ENCODE data around the gene ARL5A.

The ARL5A gene

GRCh38 chr2:151845884-151846283 is 17.7 kb upstream of the ARL5A start:
- no peak overlapping the region for H3K27ac Mint-ChIP-seq
- no peaks in the 10 kb centered on the region for H3K9me3 Mint-ChIP-seq
- H3K4me1 Mint-ChIP-seq (ENCODE audit: low read depth): peaks cover 2% of the 10 kb centered on the region
- no peaks in the 10 kb centered on the region for H3K36me3 Mint-ChIP-seq (ENCODE audit: low read depth)
- H3K4me3 Mint-ChIP-seq: no peak overlapping the region
- peaks cover 21% of the 10 kb centered on the region for H3K27me3 Mint-ChIP-seq (ENCODE audit: low read depth)

- Mint-ChIP-seq H3K9me3 (no peaks in the 10 kb centered on the region), H3K4me3 (no peak overlapping the region), H3K4me1 (ENCODE audit: low read depth) (peaks cover 2% of the 10 kb centered on the region), H3K27me3 (ENCODE audit: low read depth) (peaks cover 21% of the 10 kb centered on the region), H3K36me3 (ENCODE audit: low read depth) (no peaks in the 10 kb centered on the region), H3K27ac (no peak overlapping the region)
Observed at GRCh38 chr2:151845481-151845880, 17.3 kb upstream of the ARL5A start.

GRCh38 chr2:151844211-151844896 is 16.1 kb upstream of the ARL5A start:
- Mint-ChIP-seq H3K4me1 (ENCODE audit: low read depth) (peaks cover 2% of the 10 kb centered on the region), H3K4me3 (no peak overlapping the region), H3K9me3 (no peaks in the 10 kb centered on the region), H3K27me3 (ENCODE audit: low read depth) (peaks cover 21% of the 10 kb centered on the region), H3K27ac (no peak overlapping the region), H3K36me3 (ENCODE audit: low read depth) (no peaks in the 10 kb centered on the region)

GRCh38 chr2:151843691-151844061 is 15.5 kb upstream of the ARL5A start:
- Mint-ChIP-seq H3K27me3 (ENCODE audit: low read depth) (peaks cover 18% of the 10 kb centered on the region), H3K4me1 (ENCODE audit: low read depth) (peaks cover 2% of the 10 kb centered on the region), H3K9me3 (no peaks in the 10 kb centered on the region), H3K36me3 (ENCODE audit: low read depth) (no peaks in the 10 kb centered on the region), H3K4me3 (no peak overlapping the region), H3K27ac (no peak overlapping the region)

- Mint-ChIP-seq H3K9me3 (no peaks in the 10 kb centered on the region), H3K4me3 (no peak overlapping the region), H3K27ac (no peak overlapping the region), H3K4me1 (ENCODE audit: low read depth) (peaks cover 2% of the 10 kb centered on the region), H3K36me3 (ENCODE audit: low read depth) (no peaks in the 10 kb centered on the region), H3K27me3 (ENCODE audit: low read depth) (peaks cover 14% of the 10 kb centered on the region)
Observed at GRCh38 chr2:151842830-151843690, 14.8 kb upstream of the ARL5A start.

GRCh38 chr2:151841047-151841424 is 12.8 kb upstream of the ARL5A start:
- Mint-ChIP-seq H3K36me3 (ENCODE audit: low read depth) (no peaks in the 10 kb centered on the region), H3K27ac (no peak overlapping the region), H3K4me3 (no peak overlapping the region), H3K9me3 (no peaks in the 10 kb centered on the region), H3K27me3 (ENCODE audit: low read depth) (peaks cover 23% of the 10 kb centered on the region), H3K4me1 (ENCODE audit: low read depth) (peaks cover 2% of the 10 kb centered on the region)

GRCh38 chr2:151840216-151841046 is 12.2 kb upstream of the ARL5A start:
- Mint-ChIP-seq H3K36me3 (ENCODE audit: low read depth) (no peaks in the 10 kb centered on the region), H3K27me3 (ENCODE audit: low read depth) (peaks cover 17% of the 10 kb centered on the region), H3K9me3 (no peaks in the 10 kb centered on the region), H3K4me1 (ENCODE audit: low read depth) (peaks cover 2% of the 10 kb centered on the region), H3K27ac (no peak overlapping the region), H3K4me3 (no peak overlapping the region)

- no peak overlapping the region for H3K27ac Mint-ChIP-seq
- peaks cover 25% of the 10 kb centered on the region for H3K27me3 Mint-ChIP-seq (ENCODE audit: low read depth)
- H3K4me1 Mint-ChIP-seq (ENCODE audit: low read depth): peaks cover under 1% of the 10 kb centered on the region
- no peaks in the 10 kb centered on the region for H3K36me3 Mint-ChIP-seq (ENCODE audit: low read depth)
- no peak overlapping the region for H3K4me3 Mint-ChIP-seq
- H3K9me3 Mint-ChIP-seq: no peaks in the 10 kb centered on the region
Observed at GRCh38 chr2:151837926-151838325, 9.7 kb upstream of the ARL5A start.

GRCh38 chr2:151833984-151834383 is 5.8 kb upstream of the ARL5A start:
- Mint-ChIP-seq H3K27me3 (ENCODE audit: low read depth) (peaks cover 25% of the 10 kb centered on the region), H3K27ac (no peak overlapping the region), H3K4me3 (no peak overlapping the region), H3K36me3 (ENCODE audit: low read depth) (no peaks in the 10 kb centered on the region), H3K4me1 (ENCODE audit: low read depth) (no peaks in the 10 kb centered on the region), H3K9me3 (no peaks in the 10 kb centered on the region)

- peaks cover 2% of the 10 kb centered on the region for H3K36me3 Mint-ChIP-seq (ENCODE audit: low read depth)
- H3K9me3 Mint-ChIP-seq: no peaks in the 10 kb centered on the region
- no peak overlapping the region for H3K4me3 Mint-ChIP-seq
- peaks cover 20% of the 10 kb centered on the region for H3K4me1 Mint-ChIP-seq (ENCODE audit: low read depth)
- H3K27ac Mint-ChIP-seq: no peak overlapping the region
- H3K27me3 Mint-ChIP-seq (ENCODE audit: low read depth): peaks cover 8% of the 10 kb centered on the region
Observed at GRCh38 chr2:151830961-151831360, 2.7 kb upstream of the ARL5A start.

GRCh38 chr2:151828890-151829324 is 686 bp upstream of the ARL5A start:
- Mint-ChIP-seq H3K4me3 (peak overlapping the region; percentile 93), H3K4me1 (ENCODE audit: low read depth) (peaks cover 23% of the 10 kb centered on the region), H3K9me3 (no peaks in the 10 kb centered on the region), H3K36me3 (ENCODE audit: low read depth) (peaks cover 2% of the 10 kb centered on the region), H3K27ac (peak overlapping the region; percentile 86), H3K27me3 (ENCODE audit: low read depth) (peaks cover 2% of the 10 kb centered on the region)

GRCh38 chr2:151827564-151828142 is 568 bp downstream of the ARL5A start:
- H3K36me3 Mint-ChIP-seq (ENCODE audit: low read depth): peaks cover 3% of the 10 kb centered on the region
- H3K4me1 Mint-ChIP-seq (ENCODE audit: low read depth): peaks cover 27% of the 10 kb centered on the region
- no peaks in the 10 kb centered on the region for H3K27me3 Mint-ChIP-seq (ENCODE audit: low read depth)
- H3K4me3 Mint-ChIP-seq: peak overlapping the region; percentile 93
- H3K27ac Mint-ChIP-seq: peak overlapping the region; percentile 69
- H3K9me3 Mint-ChIP-seq: no peaks in the 10 kb centered on the region

- Mint-ChIP-seq H3K4me1 (ENCODE audit: low read depth) (peaks cover 32% of the 10 kb centered on the region), H3K36me3 (ENCODE audit: low read depth) (peaks cover 4% of the 10 kb centered on the region), H3K27me3 (ENCODE audit: low read depth) (no peaks in the 10 kb centered on the region), H3K27ac (peak overlapping the region; percentile 69), H3K9me3 (no peaks in the 10 kb centered on the region), H3K4me3 (peak overlapping the region; percentile 93)
Observed at GRCh38 chr2:151826737-151827157, 1.5 kb downstream of the ARL5A start.

- H3K4me3 Mint-ChIP-seq: no peak overlapping the region
Observed at GRCh38 chr2:151824886-151825285, 3.3 kb downstream of the ARL5A start.

More at GRCh38 chr2:151824886-151825285, 3.3 kb downstream of the ARL5A start:
- Mint-ChIP-seq H3K27me3 (ENCODE audit: low read depth) (no peaks in the 10 kb centered on the region), H3K27ac (no peak overlapping the region), H3K36me3 (ENCODE audit: low read depth) (peaks cover 4% of the 10 kb centered on the region), H3K9me3 (no peaks in the 10 kb centered on the region), H3K4me1 (ENCODE audit: low read depth) (peaks cover 37% of the 10 kb centered on the region)

Measured in T-helper 1 cell treated with Interleukin-12 subunit alpha and Interleukin-12 subunit beta and Interleukin-4 antibody, amounts not matched to agents 30 μg/mL and 1 μg/mL, for 36 hours (primary cell).